ENCODE measurements around the gene ARIH1.

- TF ChIP-seq, protein P1, sequence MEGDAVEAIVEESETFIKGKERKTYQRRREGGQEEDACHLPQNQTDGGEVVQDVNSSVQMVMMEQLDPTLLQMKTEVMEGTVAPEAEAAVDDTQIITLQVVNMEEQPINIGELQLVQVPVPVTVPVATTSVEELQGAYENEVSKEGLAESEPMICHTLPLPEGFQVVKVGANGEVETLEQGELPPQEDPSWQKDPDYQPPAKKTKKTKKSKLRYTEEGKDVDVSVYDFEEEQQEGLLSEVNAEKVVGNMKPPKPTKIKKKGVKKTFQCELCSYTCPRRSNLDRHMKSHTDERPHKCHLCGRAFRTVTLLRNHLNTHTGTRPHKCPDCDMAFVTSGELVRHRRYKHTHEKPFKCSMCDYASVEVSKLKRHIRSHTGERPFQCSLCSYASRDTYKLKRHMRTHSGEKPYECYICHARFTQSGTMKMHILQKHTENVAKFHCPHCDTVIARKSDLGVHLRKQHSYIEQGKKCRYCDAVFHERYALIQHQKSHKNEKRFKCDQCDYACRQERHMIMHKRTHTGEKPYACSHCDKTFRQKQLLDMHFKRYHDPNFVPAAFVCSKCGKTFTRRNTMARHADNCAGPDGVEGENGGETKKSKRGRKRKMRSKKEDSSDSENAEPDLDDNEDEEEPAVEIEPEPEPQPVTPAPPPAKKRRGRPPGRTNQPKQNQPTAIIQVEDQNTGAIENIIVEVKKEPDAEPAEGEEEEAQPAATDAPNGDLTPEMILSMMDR (IDR thresholded peaks at IDR 0.05), result no peak
- TF ChIP-seq POLR2A (IDR thresholded peaks at IDR 0.05) (no peak), POLR2AphosphoS5 (IDR thresholded peaks at IDR 0.05; ENCODE audit: insufficient read depth in 1 of 2, low read depth in 1 of 2) (no peak)
These were observed 1.5 kb downstream of the ARIH1 start for GRCh38 chr15:72475674-72476073.

Data from vagina (tissue), 2 donors.